HG02943 (cell line): ENCODE data around the gene TEDC1.

Source experiments
- ATAC-seq: cut with Tn5 transposase; IDR thresholded peaks from one replicate; pipeline ENCODE4 v1.9.1; 2021; ENCODE audit warnings: mild to moderate bottlenecking, low read depth, moderate library complexity; ENCODE audit not compliant: unreplicated experiment

Gene TEDC1

GRCh38 chr14:105484069-105484996 lies 6.7 kb upstream of the TEDC1 start:
- no peak for ATAC-seq

- ATAC-seq: no peak
Observed at GRCh38 chr14:105484997-105485393, 6.1 kb upstream of the TEDC1 start.

GRCh38 chr14:105485739-105486162 lies 5.3 kb upstream of the TEDC1 start:
- ATAC-seq: no peak

- ATAC-seq: no peak
Observed at GRCh38 chr14:105486163-105486973, 4.7 kb upstream of the TEDC1 start, which contains the start of gene CRIP1. Gene CRIP1 (plus strand): TSS chr14:105486886. CDS start chr14:105487260, 374 bp downstream.

- ATAC-seq: no peak
Observed at GRCh38 chr14:105486974-105487448, 4.0 kb upstream of the TEDC1 start.

- ATAC-seq: no peak
Observed at GRCh38 chr14:105487449-105487985, 3.5 kb upstream of the TEDC1 start.

GRCh38 chr14:105487986-105488777 lies 2.9 kb upstream of the TEDC1 start:
- ATAC-seq: no peak

GRCh38 chr14:105488781-105489541 lies 2.1 kb upstream of the TEDC1 start:
- no peak for ATAC-seq

GRCh38 chr14:105489542-105490266 lies 1.3 kb upstream of the TEDC1 start:
- ATAC-seq: no peak

- peak; percentile 0 for ATAC-seq
Observed at GRCh38 chr14:105490267-105490571, 827 bp upstream of the TEDC1 start.

- peak; percentile 9 for ATAC-seq
Observed at GRCh38 chr14:105491366-105491973, 424 bp downstream of the TEDC1 start.

GRCh38 chr14:105492031-105492970 lies 1.3 kb downstream of the TEDC1 start:
- no peak for ATAC-seq

- no peak for ATAC-seq
Observed at GRCh38 chr14:105492971-105493871, 2.2 kb downstream of the TEDC1 start.

- no peak for ATAC-seq
Observed at GRCh38 chr14:105493921-105494605, 3.0 kb downstream of the TEDC1 start.

- no peak for ATAC-seq
Observed at GRCh38 chr14:105494606-105494929, 3.5 kb downstream of the TEDC1 start.
